Upper lobe of right lung (tissue), 1 donor: Measurements from ENCODE around the gene EIF4E. TPM values are rescaled to one million over a fixed set of nuclear protein-coding genes. Genes with fewer than 3 reads are reported as not detected.

ENCODE experiments used
- ATAC-seq: fragments of 200-7000 bp; cut with Tn5 transposase; one replicate; pipeline ENCODE4 v1.9.1; 2020; ENCODE audit warnings: mild to moderate bottlenecking, moderate library complexity
- DNase-seq: peaks from one replicate; pipeline ENCODE4 v3.0.0-alpha.2; 2020
- H3K27ac ChIP-seq: fragments of 200-600 bp; one replicate; pipeline ENCODE4 v1.8.0; 2022
- H3K27me3 ChIP-seq: fragments of 200-600 bp; one replicate; pipeline ENCODE4 v1.8.0; 2022; ENCODE audit warnings: mild to moderate bottlenecking
- H3K36me3 ChIP-seq: fragments of 200-600 bp; one replicate; pipeline ENCODE4 v1.8.0; 2022
- H3K4me1 ChIP-seq: fragments of 200-600 bp; one replicate; pipeline ENCODE4 v1.8.0; 2022
- H3K4me3 ChIP-seq: fragments of 200-600 bp; one replicate; pipeline ENCODE4 v1.8.0; 2022; ENCODE audit warnings: mild to moderate bottlenecking
- H3K9me3 ChIP-seq: fragments of 200-600 bp; one replicate; pipeline ENCODE4 v1.8.0; 2022
- intact Hi-C: fragments of 100-400 bp; cut with DNase I; formaldehyde crosslinking; loops from one replicate; pipeline ENCODE4 v1.11.0; 2022
- total RNA-seq: library from RNA; stranded (reverse); fragmentation: NEBNext Ultra II Directional; extraction: Animal tissue kit (Norgen Biotek cat#: 25700); gene quantifications from one replicate; pipeline ENCODE4 v1.2.1, GENCODE V29; 2021
- TF ChIP-seq, protein P1 (sequence below): fragments of 200-600 bp; IDR thresholded peaks from one replicate; pipeline ENCODE4 v1.8.0; 2022; ENCODE audit warnings: antibody characterized with exemption
- donor health status: DM: no; HTN: yes; CAD: no; lungs with severe emphysema.

The EIF4E gene
- total RNA-seq, 1 donor from 2014 or later: 58.6 TPM

DNA sequence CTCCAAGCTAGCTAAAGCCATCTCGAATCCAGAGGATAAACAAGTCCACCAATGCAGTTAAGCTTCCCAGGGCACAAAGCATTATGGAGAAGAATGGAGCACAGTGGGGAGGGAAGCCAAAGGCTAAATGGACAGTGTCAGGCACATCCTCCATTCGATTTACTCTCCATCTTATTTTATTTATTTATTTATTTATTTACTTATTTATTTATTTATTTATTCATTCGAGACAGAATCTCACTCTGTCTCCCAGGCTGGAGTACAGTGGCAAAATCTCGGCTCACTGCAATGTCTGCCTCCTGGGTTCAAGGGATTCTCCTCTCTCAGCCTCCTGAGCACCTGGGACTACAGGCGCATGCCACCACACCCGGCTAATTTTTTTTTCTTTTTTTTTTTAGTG is 26.3 kb upstream of the EIF4E start:
- intact Hi-C loops: no loop called here
- no peak overlapping the region for H3K4me3 ChIP-seq

GRCh38 chr4:98951710-98952109 is 22.8 kb upstream of the EIF4E start:
- H3K36me3 ChIP-seq: no peaks in the 10 kb centered on the region
- no peak overlapping the region for H3K4me3 ChIP-seq
- ATAC-seq (no peak), DNase-seq (no peak)
- intact Hi-C loops: no loop called here
- TF ChIP-seq, protein P1, sequence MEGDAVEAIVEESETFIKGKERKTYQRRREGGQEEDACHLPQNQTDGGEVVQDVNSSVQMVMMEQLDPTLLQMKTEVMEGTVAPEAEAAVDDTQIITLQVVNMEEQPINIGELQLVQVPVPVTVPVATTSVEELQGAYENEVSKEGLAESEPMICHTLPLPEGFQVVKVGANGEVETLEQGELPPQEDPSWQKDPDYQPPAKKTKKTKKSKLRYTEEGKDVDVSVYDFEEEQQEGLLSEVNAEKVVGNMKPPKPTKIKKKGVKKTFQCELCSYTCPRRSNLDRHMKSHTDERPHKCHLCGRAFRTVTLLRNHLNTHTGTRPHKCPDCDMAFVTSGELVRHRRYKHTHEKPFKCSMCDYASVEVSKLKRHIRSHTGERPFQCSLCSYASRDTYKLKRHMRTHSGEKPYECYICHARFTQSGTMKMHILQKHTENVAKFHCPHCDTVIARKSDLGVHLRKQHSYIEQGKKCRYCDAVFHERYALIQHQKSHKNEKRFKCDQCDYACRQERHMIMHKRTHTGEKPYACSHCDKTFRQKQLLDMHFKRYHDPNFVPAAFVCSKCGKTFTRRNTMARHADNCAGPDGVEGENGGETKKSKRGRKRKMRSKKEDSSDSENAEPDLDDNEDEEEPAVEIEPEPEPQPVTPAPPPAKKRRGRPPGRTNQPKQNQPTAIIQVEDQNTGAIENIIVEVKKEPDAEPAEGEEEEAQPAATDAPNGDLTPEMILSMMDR: no peak
- no peak overlapping the region for H3K27ac ChIP-seq
- H3K4me1 ChIP-seq: no peaks in the 10 kb centered on the region
- H3K9me3 ChIP-seq: no peaks in the 10 kb centered on the region
- H3K27me3 ChIP-seq: no peaks in the 10 kb centered on the region

More for the DNA sequence above, 26.3 kb upstream of the EIF4E start:
- no peaks in the 10 kb centered on the region for H3K9me3 ChIP-seq
- no peak for ATAC-seq
- H3K27ac ChIP-seq: no peak overlapping the region
- no peaks in the 10 kb centered on the region for H3K27me3 ChIP-seq
- TF ChIP-seq, protein P1: no peak
- no peak for DNase-seq
- H3K4me1 ChIP-seq: no peaks in the 10 kb centered on the region
- H3K36me3 ChIP-seq: no peaks in the 10 kb centered on the region

- intact Hi-C loops: no loop called here
- TF ChIP-seq, protein P1: no peak
These were observed 22.0 kb upstream of the EIF4E start for GRCh38 chr4:98950925-98951324.

GRCh38 chr4:98946359-98946758 is 17.4 kb upstream of the EIF4E start:
- ATAC-seq (no peak), DNase-seq (no peak)
- H3K27ac ChIP-seq: no peak overlapping the region
- H3K9me3 ChIP-seq: no peaks in the 10 kb centered on the region
- no peaks in the 10 kb centered on the region for H3K36me3 ChIP-seq
- TF ChIP-seq, protein P1: no peak
- no peaks in the 10 kb centered on the region for H3K27me3 ChIP-seq
- intact Hi-C loops: no loop called here
- H3K4me3 ChIP-seq: no peak overlapping the region
- no peaks in the 10 kb centered on the region for H3K4me1 ChIP-seq

More at GRCh38 chr4:98950925-98951324, 22.0 kb upstream of the EIF4E start:
- Histone ChIP-seq H3K9me3 (no peaks in the 10 kb centered on the region), H3K27ac (no peak overlapping the region), H3K27me3 (no peaks in the 10 kb centered on the region), H3K4me3 (no peak overlapping the region), H3K36me3 (no peaks in the 10 kb centered on the region), H3K4me1 (no peaks in the 10 kb centered on the region)
- DNase-seq: no peak
- no peak for ATAC-seq

GRCh38 chr4:98945297-98945850 is 16.4 kb upstream of the EIF4E start:
- no peaks in the 10 kb centered on the region for H3K4me1 ChIP-seq
- intact Hi-C loops: no loop called here
- TF ChIP-seq, protein P1: no peak
- H3K36me3 ChIP-seq: no peaks in the 10 kb centered on the region
- no peak overlapping the region for H3K4me3 ChIP-seq
- no peaks in the 10 kb centered on the region for H3K27me3 ChIP-seq
- no peak for ATAC-seq
- DNase-seq: no peak
- H3K9me3 ChIP-seq: no peaks in the 10 kb centered on the region
- no peak overlapping the region for H3K27ac ChIP-seq

GRCh38 chr4:98939892-98940298 is 11.0 kb upstream of the EIF4E start:
- no peaks in the 10 kb centered on the region for H3K36me3 ChIP-seq
- no peak overlapping the region for H3K27ac ChIP-seq
- no peaks in the 10 kb centered on the region for H3K4me1 ChIP-seq
- no peaks in the 10 kb centered on the region for H3K27me3 ChIP-seq
- ATAC-seq (peak; percentile 74), DNase-seq (no peak)
- intact Hi-C loops: no loop called here
- no peaks in the 10 kb centered on the region for H3K9me3 ChIP-seq
- no peak overlapping the region for H3K4me3 ChIP-seq
- TF ChIP-seq, protein P1: peak; percentile 78
